Mesenchymal stem cell (in vitro differentiated cells and primary cell): ENCODE results near the gene XAF1.
A peak's percentile ranks its signal among the peaks of the same experiment; 100 is the strongest.
"Not testable (repeated sequence)": the region's sequence is repeated elsewhere in the genome, so short reads cannot be mapped to it uniquely, and the experiment has no call there.

ENCODE experiments used
- DNase-seq: peaks from one replicate; pipeline ENCODE4 v3.0.0-alpha.2; 2013
- H2AFZ ChIP-seq: one replicate; pipeline ENCODE4 v1.6.1; 2013; ENCODE audit warnings: low read depth, mild to moderate bottlenecking, control low read depth, inconsistent platforms, low read length, moderate library complexity
- H2AK5ac ChIP-seq: 2 replicates; pipeline ENCODE4 v1.6.1; 2013; ENCODE audit warnings: low read length, moderate library complexity, mild to moderate bottlenecking, inconsistent platforms; ENCODE audit not compliant: severe bottlenecking
- H2BK120ac ChIP-seq: one replicate; pipeline ENCODE4 v1.6.1; 2013; ENCODE audit warnings: low read depth, mild to moderate bottlenecking, inconsistent platforms, low read length, moderate library complexity
- H2BK12ac ChIP-seq, 2 experiments: one replicate each; pipeline ENCODE4 v1.6.1; 2013; ENCODE audit warnings: inconsistent platforms in 2 of 2, low read length in 2 of 2, mild to moderate bottlenecking in 2 of 2, moderate library complexity in 2 of 2, control low read depth in 1 of 2
- H2BK15ac ChIP-seq: one replicate; pipeline ENCODE4 v1.6.1; 2013; ENCODE audit warnings: mild to moderate bottlenecking, low read depth, inconsistent platforms; ENCODE audit not compliant: poor library complexity, severe bottlenecking
- H2BK5ac ChIP-seq: 2 replicates; pipeline ENCODE4 v1.6.1; 2013; ENCODE audit warnings: low read depth, mild to moderate bottlenecking, low read length, control low read depth, inconsistent platforms; ENCODE audit not compliant: poor library complexity, severe bottlenecking
- H3K14ac ChIP-seq, 2 experiments: one replicate each; pipeline ENCODE4 v1.6.1; 2013; ENCODE audit warnings: inconsistent platforms in 2 of 2, low read length in 2 of 2, control low read depth in 1 of 2, mild to moderate bottlenecking in 1 of 2, moderate library complexity in 1 of 2
- H3K18ac ChIP-seq, 2 experiments: one replicate each; pipeline ENCODE4 v1.6.1; 2013; ENCODE audit warnings: inconsistent platforms in 2 of 2, low read length in 2 of 2, control low read depth in 1 of 2, low read depth in 1 of 2, mild to moderate bottlenecking in 1 of 2
- H3K23ac ChIP-seq, 2 experiments: one replicate each; pipeline ENCODE4 v1.6.1; 2013; ENCODE audit warnings: inconsistent platforms in 2 of 2, low read length in 2 of 2, mild to moderate bottlenecking in 2 of 2, moderate library complexity in 2 of 2, control low read depth in 1 of 2
- H3K27ac ChIP-seq: 2 replicates; pipeline ENCODE4 v1.5.1; 2013; ENCODE audit warnings: mild to moderate bottlenecking, moderate library complexity, low read length, control low read depth, inconsistent platforms; ENCODE audit not compliant: poor library complexity, severe bottlenecking
- H3K27me3 ChIP-seq, 2 experiments: 2 replicates each; pipeline versions ENCODE4 v1.6.1 to v1.7.0; 2013; ENCODE audit warnings: low read length in 2 of 2, mild to moderate bottlenecking in 2 of 2, moderate library complexity in 2 of 2, control low read depth in 1 of 2, inconsistent platforms in 1 of 2; ENCODE audit not compliant: control insufficient read depth in 1 of 2, insufficient read depth in 1 of 2
- H3K36me3 ChIP-seq, 2 experiments: 2 replicates each; pipeline versions ENCODE4 v1.6.1 to v1.7.0; 2013; ENCODE audit warnings: low read length in 2 of 2, control low read depth in 1 of 2, inconsistent platforms in 1 of 2, low read depth in 1 of 2, mild to moderate bottlenecking in 1 of 2; ENCODE audit not compliant: insufficient read depth in 2 of 2, control insufficient read depth in 1 of 2
- H3K4ac ChIP-seq, 2 experiments: one replicate each; pipeline ENCODE4 v1.6.1; 2013; ENCODE audit warnings: inconsistent platforms in 2 of 2, low read length in 2 of 2, mild to moderate bottlenecking in 2 of 2, moderate library complexity in 2 of 2, control low read depth in 1 of 2, low read depth in 1 of 2
- H3K4me1 ChIP-seq: 2 replicates; pipeline ENCODE4 v1.6.1; 2013; ENCODE audit warnings: low read depth, low read length, control low read depth; ENCODE audit not compliant: control insufficient read depth, insufficient read depth
- H3K4me2 ChIP-seq: 2 replicates; pipeline ENCODE4 v1.6.1; 2013; ENCODE audit warnings: low read length, mild to moderate bottlenecking, inconsistent platforms; ENCODE audit not compliant: poor library complexity, severe bottlenecking
- H3K4me3 ChIP-seq, 2 experiments: 2 replicates each; pipeline versions ENCODE4 v1.5.1 to v1.7.0; 2013; ENCODE audit warnings: low read length in 2 of 2, mild to moderate bottlenecking in 2 of 2, control low read depth in 1 of 2, low read depth in 1 of 2; ENCODE audit not compliant: insufficient read depth in 1 of 2
- H3K79me1 ChIP-seq: replicated peaks from 2 replicates; pipeline ENCODE4 v1.6.1; 2013; ENCODE audit warnings: mild to moderate bottlenecking, control low read depth, low read length, inconsistent platforms; ENCODE audit not compliant: poor library complexity, severe bottlenecking
- H3K9ac ChIP-seq: 2 replicates; pipeline ENCODE4 v1.7.0; 2013; ENCODE audit warnings: mild to moderate bottlenecking, low read length, moderate library complexity
- H3K9me3 ChIP-seq: 2 replicates; pipeline ENCODE4 v1.7.0; 2013; ENCODE audit warnings: mild to moderate bottlenecking, low read length; ENCODE audit not compliant: control insufficient read depth
- H4K8ac ChIP-seq: one replicate; pipeline ENCODE4 v1.6.1; 2013; ENCODE audit warnings: inconsistent platforms, mild to moderate bottlenecking, low read length, moderate library complexity
- H4K91ac ChIP-seq: one replicate; pipeline ENCODE4 v1.6.1; 2013; ENCODE audit warnings: mild to moderate bottlenecking, low read length, inconsistent platforms
- WGBS: methylation state at CpG from one replicate; pipeline ENCODE4 v1.1.7; 2013; ENCODE audit warnings: mixed read lengths; 5-methylcytosine and 5-hydroxymethylcytosine counted together

The XAF1 gene

GRCh38 chr17:6774906-6775305 is 19.1 kb downstream of the XAF1 start:
- not testable (repeated sequence) for H3K79me1 ChIP-seq, H2AK5ac ChIP-seq, H3K4me1 ChIP-seq, DNase-seq, H4K8ac ChIP-seq, H3K14ac ChIP-seq, H3K4ac ChIP-seq, H3K4me2 ChIP-seq, H3K23ac ChIP-seq, H4K91ac ChIP-seq, H3K27ac ChIP-seq, H2BK5ac ChIP-seq, H2BK12ac ChIP-seq, H2AFZ ChIP-seq, H3K18ac ChIP-seq, H2BK15ac ChIP-seq, H3K9ac ChIP-seq, H2BK120ac ChIP-seq, H3K4me3 ChIP-seq
- peaks cover 42% of the 10 kb centered on the region for H3K9me3 ChIP-seq
- H3K36me3 ChIP-seq: peaks cover 0 to 46% of the 10 kb centered on the region in 2 experiments
- 96% methylated on average over 5 of the region's 8 CpGs for WGBS
- peaks cover 39 to 44% of the 10 kb centered on the region in 2 experiments for H3K27me3 ChIP-seq

- no peak within 1 kb of the TSS for H3K27ac ChIP-seq
- no peak within 1 kb of the TSS for H3K23ac ChIP-seq
- no peak within 1 kb of the TSS for H3K4ac ChIP-seq
- H3K79me1 ChIP-seq: no peaks in the 10 kb centered on the region
- no peaks in the 10 kb centered on the region for H3K4me1 ChIP-seq
- peaks cover 39 to 54% of the 10 kb centered on the region in 2 experiments for H3K27me3 ChIP-seq
- no peak within 1 kb of the TSS for H2BK12ac ChIP-seq
- H4K8ac ChIP-seq: no peak within 1 kb of the TSS
- no peak within 1 kb of the TSS for H3K14ac ChIP-seq
- 14% methylated on average over 48 of the region's 49 CpGs for WGBS
- H2BK5ac ChIP-seq: no peak within 1 kb of the TSS
- H3K9me3 ChIP-seq: peaks cover 45% of the 10 kb centered on the region
- no peak within 1 kb of the TSS for H3K18ac ChIP-seq
- H2AK5ac ChIP-seq: no peak within 1 kb of the TSS
- no peak for DNase-seq
- no peak within 1 kb of the TSS for H2AFZ ChIP-seq
- H2BK15ac ChIP-seq: no peak within 1 kb of the TSS
- no peak within 1 kb of the TSS for H3K9ac ChIP-seq
- no peak within 1 kb of the TSS for H3K4me2 ChIP-seq
- H3K36me3 ChIP-seq: peaks cover 0 to 36% of the 10 kb centered on the region in 2 experiments
- no peak within 1 kb of the TSS for H2BK120ac ChIP-seq
- H4K91ac ChIP-seq: no peak within 1 kb of the TSS
- H3K4me3 ChIP-seq: peak within 1 kb of the TSS in 1 of 2 experiments; percentile 28
Measured at GRCh38 chr17:6775871-6776405, 20.1 kb downstream of the XAF1 start, which contains the start of gene FBXO39. Gene FBXO39, plus strand, starts transcription at chr17:6776215. Its CDS starts 3,654 bp downstream, at chr17:6779869.

GRCh38 chr17:6779411-6779810 is 23.6 kb downstream of the XAF1 start:
- Histone ChIP-seq H3K36me3 (peaks cover 0 to 2% of the 10 kb centered on the region in 2 experiments), H3K4me1 (no peaks in the 10 kb centered on the region), H3K9ac (no peak overlapping the region), H2AK5ac (no peak overlapping the region), H2AFZ (no peak overlapping the region), H3K27ac (no peak overlapping the region), H3K14ac (no peak overlapping the region), H2BK5ac (no peak overlapping the region), H3K4ac (no peak overlapping the region), H2BK12ac (no peak overlapping the region), H4K91ac (no peak overlapping the region), H2BK120ac (no peak overlapping the region), H3K18ac (no peak overlapping the region), H3K23ac (no peak overlapping the region), H3K79me1 (no peaks in the 10 kb centered on the region), H4K8ac (no peak overlapping the region), H3K9me3 (peaks cover 16% of the 10 kb centered on the region), H3K27me3 (peaks cover 39 to 59% of the 10 kb centered on the region in 2 experiments), H2BK15ac (no peak overlapping the region), H3K4me3 (no peak overlapping the region), H3K4me2 (no peak overlapping the region)
- no peak for DNase-seq
- 42% methylated on average over 2 of the region's 2 CpGs for WGBS

- Histone ChIP-seq H3K23ac (no peak overlapping the region), H3K9me3 (peaks cover 10% of the 10 kb centered on the region), H2BK5ac (no peak overlapping the region), H3K4ac (no peak overlapping the region), H2AK5ac (no peak overlapping the region), H3K27ac (no peak overlapping the region), H2BK15ac (no peak overlapping the region), H2BK12ac (no peak overlapping the region), H3K79me1 (no peaks in the 10 kb centered on the region), H3K9ac (no peak overlapping the region), H2AFZ (no peak overlapping the region), H3K4me1 (no peaks in the 10 kb centered on the region), H3K14ac (no peak overlapping the region), H4K8ac (no peak overlapping the region), H3K18ac (no peak overlapping the region), H3K4me2 (no peak overlapping the region), H3K27me3 (peaks cover 36 to 59% of the 10 kb centered on the region in 2 experiments), H2BK120ac (no peak overlapping the region), H3K4me3 (no peak overlapping the region), H3K36me3 (no peaks in the 10 kb centered on the region), H4K91ac (no peak overlapping the region)
- no peak for DNase-seq
- WGBS: 68% methylated on average over 8 of the region's 8 CpGs
Measured at GRCh38 chr17:6780001-6780400, 24.2 kb downstream of the XAF1 start.
